ENCODE measurements around the gene FGD5.
"Not testable (repeated sequence)": the region's sequence is repeated elsewhere in the genome, so short reads cannot be mapped to it uniquely, and the experiment has no call there.

Gene FGD5

DNA sequence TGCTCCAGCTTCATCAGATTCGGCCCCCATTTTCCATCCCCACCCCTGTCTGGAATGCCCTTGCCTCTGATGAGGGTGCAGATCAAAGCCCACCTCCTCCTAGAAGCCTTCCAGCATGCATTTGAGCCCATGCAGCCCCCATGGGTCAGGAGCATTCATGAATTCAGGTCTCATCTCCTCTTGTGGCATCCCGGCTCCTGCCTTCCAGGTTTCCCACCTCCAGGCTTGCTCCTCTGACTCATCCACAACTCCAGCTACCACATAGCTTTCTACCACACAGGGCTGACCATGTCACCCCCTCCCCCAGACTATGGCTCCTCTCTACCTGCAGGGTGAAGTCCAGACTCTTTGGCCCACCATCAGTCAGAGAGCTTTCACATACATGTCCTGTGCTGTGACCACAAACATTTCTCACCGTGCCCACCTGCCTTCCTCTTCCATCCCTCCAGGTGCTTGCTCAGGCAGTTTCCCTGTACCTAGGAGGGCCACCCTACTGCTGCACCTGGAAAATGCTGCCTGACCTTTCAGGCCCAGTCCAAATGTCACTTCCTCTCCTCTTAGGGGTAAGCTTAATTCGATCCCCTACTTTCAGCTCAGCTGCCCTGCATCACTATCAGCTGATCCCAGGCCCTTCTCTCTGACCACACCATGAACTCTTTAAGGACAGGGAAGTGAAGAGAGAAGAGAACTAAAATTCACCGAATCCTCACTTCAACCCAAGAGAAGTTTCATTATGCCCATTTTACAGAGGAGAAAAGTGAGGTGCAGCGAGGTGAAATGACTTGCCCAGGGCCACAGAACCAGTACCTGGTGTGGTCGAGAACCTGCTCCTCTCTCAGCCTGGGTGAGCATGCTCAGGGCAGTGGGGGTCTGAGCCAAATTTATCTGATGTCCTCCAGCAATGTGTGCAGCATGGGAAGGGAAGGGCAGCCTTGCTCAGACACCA, 13.7 kb upstream of the FGD5 start:
- no peak for DNase-seq (ENCODE audit: low read depth in 2 of 2)

DNA sequence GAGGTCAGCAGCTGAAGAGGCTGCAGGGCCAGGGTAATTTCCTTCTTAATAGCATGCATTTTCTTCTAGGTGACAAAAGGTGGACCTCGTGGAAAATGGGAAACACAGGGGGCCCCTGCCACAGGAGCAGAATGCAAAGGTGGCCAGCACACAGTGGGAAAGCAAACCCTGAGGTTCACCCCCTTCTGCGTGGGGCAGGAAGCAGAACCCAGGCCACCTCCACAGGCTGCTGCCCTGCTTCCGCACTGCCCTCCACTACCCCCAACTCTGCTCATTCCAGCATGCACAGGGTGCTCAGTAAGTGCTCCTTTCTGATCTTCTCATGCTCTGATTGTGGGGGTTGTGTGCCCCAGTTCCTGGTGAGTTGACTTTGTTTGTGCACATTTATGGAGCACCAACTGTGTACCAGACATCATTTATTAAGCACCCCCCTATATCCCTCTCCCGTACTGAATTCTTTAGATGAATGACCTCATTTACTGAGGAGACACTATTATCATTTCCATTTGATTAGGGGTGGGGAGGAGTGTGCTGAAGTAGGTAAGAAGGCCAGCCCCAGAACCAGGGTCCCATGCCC, 12.7 kb upstream of the FGD5 start:
- DNase-seq (ENCODE audit: low read depth in 2 of 2) = no peak

DNA sequence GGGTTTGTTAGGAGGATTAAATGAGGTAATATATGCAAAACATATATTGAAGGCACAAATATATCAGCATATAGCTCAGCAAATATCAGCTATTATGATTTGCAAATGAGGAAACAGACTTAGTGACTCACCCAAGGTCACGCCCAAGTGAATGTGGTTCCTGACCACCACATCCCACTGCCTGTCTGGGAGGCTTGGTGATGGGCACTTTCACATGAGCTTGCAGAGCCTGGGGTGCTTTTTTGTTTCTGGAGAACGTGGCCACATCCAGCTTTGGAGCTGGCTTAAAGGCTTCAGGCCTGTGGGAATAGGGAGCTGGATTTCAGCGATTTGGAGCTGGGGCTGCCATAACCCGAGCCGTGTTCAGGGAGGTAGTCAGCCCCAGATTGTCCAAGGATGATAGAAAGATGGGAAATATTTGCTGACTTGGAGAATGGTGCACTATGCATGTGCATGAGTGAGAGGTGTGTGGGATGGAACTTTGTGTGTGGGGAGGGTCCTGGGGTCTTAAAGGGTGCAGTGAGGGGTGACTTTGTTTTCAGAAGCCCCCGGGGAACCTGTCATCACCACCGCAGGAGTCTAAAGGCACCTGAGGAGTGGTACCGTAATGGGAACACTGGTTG, 12.0 kb upstream of the FGD5 start:
- DNase-seq (ENCODE audit: low read depth in 2 of 2) = no peak

DNA sequence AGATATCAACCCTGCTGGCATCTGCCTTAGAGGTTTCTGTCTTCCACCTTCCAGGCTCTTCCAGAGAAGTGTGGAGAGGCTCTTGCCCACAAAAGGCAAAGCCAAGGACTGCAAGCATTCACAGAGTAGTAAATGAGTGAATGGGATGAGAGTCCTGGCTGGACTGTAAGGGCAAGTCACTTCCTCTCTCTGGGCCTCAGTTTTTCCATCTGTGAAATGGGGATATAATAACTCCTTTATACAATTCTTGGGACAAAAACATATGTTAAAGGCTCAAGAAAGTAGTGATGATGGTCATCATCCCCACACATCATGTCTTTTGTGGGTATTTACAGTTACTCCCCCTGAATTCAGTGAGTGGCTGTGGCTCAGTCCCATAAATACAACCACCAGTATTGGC, 10.7 kb upstream of the FGD5 start:
- no peak for DNase-seq (ENCODE audit: low read depth in 2 of 2)

DNA sequence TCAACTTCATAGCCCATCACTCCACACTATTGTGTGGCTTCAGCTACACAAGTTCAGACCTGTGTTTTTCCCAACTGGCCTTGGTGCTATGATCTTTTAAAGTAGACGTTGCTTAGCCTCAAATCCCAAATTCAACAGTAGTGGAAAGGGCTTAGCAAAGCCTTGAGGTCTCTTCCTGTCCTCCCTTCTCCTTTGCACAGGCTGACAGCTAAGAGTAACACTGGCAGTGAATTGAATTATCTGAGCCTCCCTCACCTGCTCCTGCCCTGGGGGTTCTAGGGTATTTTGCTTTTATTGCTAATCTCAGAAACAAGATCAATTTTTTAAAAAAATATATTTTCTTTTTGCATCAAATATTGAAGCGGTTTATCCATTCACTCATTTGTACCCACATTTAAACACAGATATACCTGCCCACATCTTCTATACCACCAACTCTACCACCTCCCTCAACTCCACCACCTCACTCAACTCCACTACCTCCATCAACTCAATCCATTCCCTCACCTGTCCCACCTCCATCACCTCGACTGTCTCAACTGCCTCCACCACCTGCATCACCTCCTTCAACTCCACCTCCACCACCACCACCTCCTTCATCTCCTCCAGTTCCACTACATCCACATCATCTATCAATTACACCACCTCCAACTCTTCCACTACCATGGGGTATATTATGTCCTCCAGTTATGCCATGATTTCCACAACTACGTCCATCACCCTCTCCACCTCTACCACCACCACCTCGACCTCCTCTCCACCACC, 10.1 kb upstream of the FGD5 start:
- DNase-seq (ENCODE audit: low read depth in 2 of 2) = no peak

DNA sequence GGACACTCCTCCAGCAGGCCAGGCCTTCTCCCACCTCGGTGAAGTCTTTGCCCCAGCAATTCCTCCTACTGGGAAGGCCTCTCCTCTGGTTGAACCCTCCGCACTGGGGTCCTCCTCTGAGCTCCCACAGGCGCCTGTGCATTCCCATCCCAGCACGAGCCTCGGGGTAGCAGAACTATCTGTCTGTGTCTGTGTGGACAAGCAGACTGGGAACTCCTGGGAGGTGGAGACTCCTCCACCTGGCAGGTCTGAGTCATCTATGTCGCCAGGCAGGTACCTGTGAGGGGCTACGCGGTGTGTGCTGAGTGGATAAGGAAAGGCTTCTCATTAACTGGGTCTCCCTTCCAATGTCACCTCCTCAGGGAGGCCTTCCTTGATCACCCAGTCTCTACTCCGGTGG, 9.2 kb upstream of the FGD5 start:
- DNase-seq (ENCODE audit: low read depth in 2 of 2) = not testable (repeated sequence)

DNA sequence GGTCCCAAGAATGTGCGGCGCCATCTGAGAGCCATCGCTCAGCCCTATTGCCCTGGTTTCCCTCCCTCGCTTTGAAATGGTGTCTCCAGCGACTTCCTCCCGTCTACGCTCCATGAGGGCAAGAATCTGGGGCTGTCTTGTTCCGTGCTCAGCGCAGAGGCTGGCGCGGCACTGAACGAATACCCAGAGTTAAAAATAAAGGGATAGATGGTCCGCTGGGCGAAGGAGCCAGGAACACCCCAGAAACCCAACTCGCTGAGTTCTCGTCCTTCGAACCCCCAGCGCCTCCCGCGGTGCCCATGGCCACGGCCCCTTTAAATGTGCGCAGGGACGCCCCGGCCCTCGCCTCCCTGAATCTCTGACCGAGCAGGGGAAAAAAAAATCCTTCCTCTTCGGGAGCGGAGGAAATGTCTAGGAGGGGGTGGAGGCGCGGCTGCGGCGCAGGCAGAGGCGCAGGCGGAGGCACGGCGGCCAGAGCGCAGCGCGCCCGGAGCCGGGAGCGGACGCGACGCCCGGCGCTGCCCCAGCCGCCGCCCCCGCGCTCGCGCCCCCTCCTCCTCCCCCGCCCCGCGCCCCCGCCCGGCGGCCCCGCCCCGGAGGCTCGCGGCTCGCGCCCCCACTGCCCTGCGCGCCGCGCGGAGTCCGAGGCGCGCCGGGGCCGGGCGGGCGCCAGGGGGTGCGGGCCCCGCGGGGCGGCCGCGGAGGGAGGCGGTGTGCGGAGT, 8.5 kb upstream of the FGD5 start:
- no peak for DNase-seq (ENCODE audit: low read depth in 2 of 2)

DNA sequence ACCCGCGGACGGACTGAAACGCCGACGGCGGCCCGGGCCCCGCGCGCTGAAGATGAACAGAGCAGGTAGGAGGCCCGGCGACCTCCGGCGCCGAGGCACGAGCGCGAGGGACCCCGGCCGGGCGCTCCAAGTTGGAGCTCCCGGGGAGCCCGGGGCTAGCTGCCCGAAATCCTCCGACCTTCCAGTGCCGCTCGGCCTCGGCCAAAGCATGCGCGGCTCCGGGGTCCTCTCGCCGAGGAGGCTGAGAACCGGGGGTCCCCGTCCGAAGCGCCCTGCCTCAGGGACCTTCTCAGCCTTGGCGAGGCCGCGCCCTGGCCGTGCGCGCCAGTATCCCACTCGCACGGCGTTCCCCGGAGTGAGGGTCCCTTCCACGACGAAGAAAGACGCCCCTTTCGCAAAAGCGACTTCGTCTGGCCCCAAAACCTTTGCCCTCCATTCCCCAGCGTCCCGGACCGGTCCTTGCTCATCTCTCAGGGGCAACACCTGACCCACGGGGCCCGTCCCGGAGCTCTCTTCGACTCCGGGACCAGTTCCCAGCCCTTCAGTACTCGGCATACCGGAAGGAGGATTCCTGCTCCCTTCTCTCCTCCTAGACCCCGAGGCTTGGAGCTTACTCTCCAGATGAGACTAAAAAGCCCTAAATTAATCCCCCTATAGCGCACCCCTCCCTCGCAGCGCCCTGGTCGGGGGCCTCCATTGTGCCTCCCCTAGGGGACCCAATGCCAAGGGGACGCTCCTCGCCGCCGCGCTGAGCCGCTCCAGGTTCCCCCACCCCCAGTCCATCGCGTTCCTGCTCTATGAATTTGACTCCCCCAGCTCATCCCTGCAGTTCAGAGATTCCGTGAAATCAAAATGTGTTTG, 7.7 kb upstream of the FGD5 start:
- DNase-seq (ENCODE audit: low read depth in 2 of 2) = no peak

DNA sequence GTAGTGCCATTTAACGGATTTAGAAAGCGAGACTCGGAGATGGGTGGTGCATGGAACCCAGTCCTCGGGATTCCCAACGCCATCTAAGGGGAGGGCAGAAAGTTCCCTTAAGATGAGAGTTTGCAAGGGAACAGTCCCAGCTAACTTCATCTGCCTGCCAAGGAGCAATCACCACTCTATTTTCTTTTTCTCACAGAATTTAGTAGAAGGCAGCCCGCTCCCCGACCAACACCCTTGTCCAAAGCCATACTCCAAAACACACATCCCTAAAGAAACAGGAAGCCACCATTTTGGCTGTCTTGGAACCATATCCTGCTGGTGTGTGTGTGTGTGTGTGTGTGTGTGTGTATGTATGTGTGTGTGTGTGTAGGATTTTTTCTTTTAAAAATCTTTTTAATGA, 7.1 kb upstream of the FGD5 start:
- DNase-seq (ENCODE audit: low read depth in 2 of 2) = no peak

DNA sequence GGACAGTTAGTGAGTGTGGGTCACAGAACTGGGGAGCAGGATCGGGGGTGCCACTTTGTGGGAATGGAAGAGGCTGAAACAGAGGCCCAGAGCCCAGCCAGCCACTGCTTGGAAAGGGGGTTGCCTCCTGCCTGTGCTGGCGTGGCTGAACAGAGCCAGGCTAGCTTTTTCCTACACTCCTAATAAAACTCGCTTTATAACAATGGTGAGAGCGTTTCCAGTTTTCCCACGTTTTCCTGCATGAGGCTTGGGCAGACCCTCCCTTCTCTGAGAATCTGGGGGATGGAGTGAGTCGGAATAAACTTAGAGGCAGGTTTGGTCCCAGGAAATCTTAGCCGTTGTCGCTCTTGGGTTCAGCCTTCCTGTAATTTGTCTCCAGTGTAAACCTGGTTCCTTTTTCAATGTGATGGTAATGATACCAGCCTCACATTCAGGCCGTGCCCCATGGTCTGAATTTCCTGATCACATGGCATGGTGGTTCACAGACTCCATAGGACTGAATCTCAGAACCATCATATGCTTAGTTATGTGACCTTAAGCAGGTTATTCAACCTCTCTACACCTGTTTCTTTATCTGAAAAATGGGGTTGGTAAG, 6.5 kb upstream of the FGD5 start:
- DNase-seq (ENCODE audit: low read depth in 2 of 2) = no peak

DNA sequence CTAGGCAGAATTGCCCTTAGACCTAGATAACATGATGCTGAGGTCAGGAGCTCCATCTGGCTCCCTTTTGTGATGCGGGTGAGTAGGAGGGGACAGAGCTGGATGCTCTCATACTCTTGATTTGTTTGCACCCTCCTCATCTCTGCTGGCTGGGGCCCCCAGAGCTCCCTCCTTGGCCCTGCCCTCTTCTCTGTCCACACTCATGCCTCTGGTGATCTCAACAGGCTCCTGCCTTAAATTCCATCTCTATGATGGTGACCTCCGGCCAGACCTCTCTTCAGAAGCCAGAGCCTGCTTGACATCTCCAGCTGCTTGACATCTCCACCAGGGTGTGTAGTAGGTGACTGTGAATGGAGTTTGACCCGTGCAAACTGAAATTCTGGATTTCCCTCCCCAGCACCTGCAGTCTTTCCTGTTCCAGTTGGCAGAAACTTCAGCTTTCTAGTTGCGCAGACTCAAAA, 4.3 kb upstream of the FGD5 start:
- no peak for DNase-seq (ENCODE audit: low read depth in 2 of 2)

DNA sequence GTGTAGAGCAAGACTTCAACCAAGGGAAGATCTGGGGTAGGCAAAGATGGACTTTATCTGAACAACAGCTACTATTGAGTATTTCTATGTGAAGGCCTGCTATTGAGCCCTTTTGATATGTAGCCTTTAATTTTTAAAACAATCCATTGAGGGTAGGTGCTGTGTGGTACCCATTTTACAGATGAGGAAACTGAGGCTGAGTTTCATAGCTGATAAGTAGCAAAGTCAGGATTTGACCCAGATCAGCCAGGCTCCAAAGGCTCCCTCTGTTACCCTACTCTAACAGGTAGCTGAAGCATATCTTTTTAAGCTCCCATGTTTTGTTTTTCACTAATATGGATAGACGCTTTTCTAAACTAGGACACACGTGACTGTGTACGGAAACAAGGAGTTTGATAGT, 2.4 kb upstream of the FGD5 start:
- DNase-seq (ENCODE audit: low read depth in 2 of 2) = no peak

DNA sequence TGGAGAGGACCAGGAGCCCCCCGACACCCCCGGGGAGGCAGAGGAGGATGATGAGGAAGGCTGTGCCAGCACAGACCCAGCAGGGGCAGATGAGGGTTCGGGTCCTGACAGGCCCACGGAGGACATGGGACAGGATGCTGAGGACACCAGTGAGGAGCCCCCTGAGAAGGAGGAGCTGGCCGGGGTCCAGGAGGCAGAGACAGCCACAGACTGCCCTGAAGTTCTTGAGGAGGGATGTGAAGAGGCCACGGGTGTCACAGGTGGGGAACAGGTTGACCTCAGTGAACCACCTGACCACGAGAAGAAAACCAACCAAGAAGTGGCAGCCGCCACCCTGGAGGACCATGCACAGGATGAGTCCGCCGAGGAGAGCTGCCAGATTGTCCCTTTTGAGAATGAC, 909 bp downstream of the FGD5 start:
- no peak for DNase-seq (ENCODE audit: low read depth in 2 of 2)

DNA sequence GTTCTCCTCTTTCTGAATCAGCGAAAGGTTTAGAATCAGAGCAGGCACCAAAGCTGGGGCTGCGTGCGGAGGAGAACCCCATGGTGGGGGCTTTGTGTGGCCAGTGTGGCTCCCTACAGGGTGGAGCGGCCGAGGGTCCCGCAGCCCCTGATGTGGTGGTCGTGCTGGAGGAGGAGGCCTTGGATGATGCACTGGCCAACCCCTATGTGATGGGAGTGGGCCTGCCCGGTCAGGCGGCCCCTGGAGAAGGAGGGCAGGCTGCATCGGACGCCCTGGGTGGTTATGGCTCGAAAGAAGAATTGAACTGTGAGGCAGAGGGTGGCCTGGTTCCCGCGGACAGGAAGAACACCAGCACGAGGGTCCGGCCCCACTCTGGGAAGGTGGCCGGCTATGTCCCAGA, 1.4 kb downstream of the FGD5 start:
- no peak for DNase-seq (ENCODE audit: low read depth in 2 of 2)

DNA sequence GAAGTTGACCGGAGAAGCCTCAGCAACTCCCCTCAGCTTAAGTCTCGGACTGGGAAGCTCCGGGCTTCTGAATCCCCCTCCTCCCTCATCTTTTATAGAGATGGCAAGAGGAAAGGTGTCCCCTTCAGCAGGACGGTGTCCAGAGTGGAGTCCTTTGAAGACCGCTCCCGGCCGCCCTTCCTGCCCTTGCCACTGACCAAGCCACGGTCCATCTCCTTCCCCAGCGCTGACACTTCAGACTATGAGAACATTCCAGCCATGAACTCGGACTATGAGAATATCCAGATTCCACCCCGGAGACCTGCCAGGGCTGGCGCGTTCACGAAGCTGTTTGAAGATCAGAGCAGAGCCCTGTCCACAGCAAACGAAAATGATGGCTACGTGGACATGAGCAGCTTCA, 2.4 kb downstream of the FGD5 start:
- DNase-seq (ENCODE audit: low read depth in 2 of 2) = no peak

DNA sequence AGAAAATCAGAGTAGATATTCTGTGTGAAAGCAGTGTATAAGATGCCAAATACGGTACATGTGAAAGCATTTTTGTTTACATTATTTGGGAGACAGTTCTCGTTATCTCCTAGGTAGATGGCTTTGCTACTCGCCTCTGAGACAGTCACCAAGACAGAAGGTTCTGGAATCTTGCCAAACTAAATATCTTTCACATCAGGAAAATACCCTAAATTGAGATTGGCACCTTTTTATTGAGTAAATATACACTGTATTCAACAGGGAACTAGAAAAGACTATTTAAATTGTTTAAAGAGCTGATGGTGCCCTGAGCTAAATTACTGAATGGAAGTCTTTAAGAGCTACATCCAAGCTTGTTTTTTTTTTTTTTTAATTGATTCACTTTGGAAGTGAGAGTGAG, 3.4 kb downstream of the FGD5 start:
- no peak for DNase-seq (ENCODE audit: low read depth in 2 of 2)

DNA sequence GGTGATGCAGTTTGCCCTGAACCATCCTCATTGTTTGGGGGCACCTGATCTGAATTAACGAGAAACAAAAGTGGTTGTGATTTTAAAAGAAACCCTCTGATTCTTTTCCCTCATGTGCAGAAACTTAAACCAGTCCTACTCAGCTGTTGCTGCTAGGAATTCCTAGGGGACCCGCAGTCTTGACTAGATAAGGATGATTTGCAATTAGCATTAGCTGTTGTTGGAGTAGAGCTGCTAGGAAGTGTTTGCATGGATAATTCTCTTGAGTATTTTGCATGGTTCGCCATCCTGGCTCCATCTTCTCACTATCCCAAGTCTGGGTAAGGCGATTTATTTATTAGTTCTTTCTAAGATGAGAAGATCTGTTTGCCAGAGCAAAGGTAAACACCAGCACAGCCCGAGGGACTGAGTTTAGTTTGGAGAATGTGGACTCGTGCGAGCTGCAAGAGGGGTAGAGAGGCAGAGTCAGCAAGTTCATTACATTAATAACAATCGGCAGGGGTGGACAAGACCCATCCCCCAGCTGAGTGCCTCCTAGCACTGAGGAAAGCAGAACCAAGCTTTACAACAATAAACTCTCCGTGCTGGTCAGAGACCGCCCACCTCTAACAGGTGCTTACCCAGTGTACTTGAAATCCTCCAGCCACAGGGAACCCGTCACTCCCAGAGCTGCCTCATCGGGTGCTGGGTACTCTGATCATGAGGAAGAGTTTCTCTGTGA, 4.1 kb downstream of the FGD5 start:
- no peak for DNase-seq (ENCODE audit: low read depth in 2 of 2)

DNA sequence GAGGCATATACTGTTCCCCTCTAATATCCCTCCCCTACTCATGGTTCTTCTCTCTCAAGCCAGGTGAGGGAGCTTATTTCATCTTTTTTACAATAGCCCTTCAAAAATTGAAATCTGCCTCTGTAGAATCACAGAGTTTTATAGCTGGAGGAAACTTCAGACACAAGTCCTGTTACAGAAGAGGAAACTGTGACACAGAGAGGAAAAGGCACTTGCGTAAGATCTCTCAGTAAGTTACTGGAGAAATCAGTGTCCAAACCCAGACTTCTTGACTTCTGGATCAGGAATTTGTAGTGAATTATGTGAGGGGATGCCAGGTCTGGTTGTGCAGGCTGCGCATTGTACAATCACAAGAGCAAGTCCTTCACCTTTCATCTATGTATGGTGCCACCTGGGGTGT, 4.6 kb downstream of the FGD5 start:
- DNase-seq (ENCODE audit: low read depth in 2 of 2) = no peak

DNA sequence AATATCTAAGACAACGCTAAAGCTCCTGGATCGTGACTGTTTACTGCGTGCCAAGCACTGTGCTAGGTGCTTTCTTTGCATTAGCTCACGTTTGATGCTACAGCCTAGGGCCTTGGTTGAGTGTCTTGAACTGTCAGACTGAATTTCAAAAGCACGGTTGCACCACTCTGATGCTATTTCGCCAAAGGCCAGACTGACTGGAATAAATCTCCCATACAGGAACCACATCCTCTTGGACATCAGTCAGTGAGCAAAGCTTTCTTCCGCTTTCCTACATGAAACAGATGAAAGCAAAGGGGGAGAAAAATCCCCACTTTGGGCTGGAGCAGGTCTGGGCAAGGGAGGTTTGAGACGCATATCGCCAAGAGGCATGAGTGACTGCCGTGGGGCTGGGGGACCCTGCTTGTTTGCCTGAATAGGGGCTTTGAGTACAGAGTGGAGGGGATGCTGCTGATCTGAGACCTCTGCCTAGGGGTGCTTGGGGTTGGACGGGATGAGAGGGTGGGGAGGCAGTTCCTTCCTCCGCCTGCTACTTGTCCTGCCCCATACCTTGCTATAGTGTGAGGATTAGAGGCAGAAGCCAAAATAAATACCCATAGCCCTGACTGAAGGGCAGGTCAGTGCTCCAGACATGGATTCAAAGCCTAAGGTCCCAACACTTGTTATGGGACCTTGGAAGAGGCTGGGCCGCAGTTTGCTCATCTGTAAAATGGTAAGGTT, 5.3 kb downstream of the FGD5 start:
- no peak for DNase-seq (ENCODE audit: low read depth in 2 of 2)

Measured in fibroblast of skin of left biceps (primary cell).